GM12801 (cell line): Measurements from ENCODE around the gene PLCXD3.

ENCODE experiments used
- CTCF ChIP-seq: IDR thresholded peaks from one replicate; pipeline ENCODE4 v1.5.1; 2011; ENCODE audit warnings: control low read depth; ENCODE audit not compliant: insufficient read length; ENCODE audit errors: extremely low read depth

The PLCXD3 gene

GRCh38 chr5:41510176-41510831, at the start of gene PLCXD3:
Gene PLCXD3, minus strand, starts transcription at chr5:41510601. Its CDS starts 75 bp downstream, at chr5:41510526.
- no peak for TF ChIP-seq CTCF

- no peak for TF ChIP-seq CTCF
Observed at GRCh38 chr5:41559184-41559583, 48.8 kb upstream of the PLCXD3 start.

DNA sequence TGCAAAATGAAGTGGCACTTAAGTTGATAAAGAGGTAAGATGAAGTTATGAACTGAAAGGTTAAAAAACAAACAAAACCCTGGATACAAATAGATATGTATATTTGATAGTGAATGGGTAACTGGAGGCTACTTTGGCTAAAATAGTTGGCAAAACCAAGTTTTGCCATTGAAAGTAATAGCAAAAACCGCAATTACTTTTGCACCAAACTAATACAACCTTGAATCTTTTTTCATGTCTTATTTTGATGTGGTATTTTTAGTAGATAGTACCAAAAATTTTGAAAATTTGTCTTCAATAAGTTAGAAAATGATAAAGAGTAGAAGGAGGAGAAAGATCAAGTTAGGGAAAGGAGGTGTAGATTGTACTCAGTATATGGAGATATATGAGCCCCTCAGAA, 47.9 kb upstream of the PLCXD3 start:
- no peak for TF ChIP-seq CTCF

- TF ChIP-seq CTCF: no peak
Observed at GRCh38 chr5:41547991-41548390, 37.6 kb upstream of the PLCXD3 start.

GRCh38 chr5:41542183-41542582, 31.8 kb upstream of the PLCXD3 start:
- TF ChIP-seq CTCF: no peak

DNA sequence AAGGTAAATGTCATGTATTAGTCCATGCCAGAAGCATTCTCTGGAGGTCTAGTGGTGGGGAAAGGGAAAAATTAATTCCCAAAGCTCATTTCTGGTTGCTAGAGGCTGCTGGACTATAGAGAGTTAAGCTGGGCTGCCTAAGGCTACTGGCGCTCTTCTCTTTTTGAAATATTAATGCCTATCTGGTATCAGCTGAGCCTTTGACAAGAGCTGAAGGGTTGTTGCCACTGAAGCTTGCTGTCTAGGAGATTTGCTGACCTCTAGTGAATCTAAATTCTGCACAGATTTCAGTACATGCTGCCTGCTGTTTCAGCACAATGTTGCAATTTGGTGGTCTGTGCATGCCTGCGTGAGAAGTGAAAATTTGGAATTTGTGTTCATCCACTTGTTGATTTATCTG, 29.1 kb upstream of the PLCXD3 start:
- TF ChIP-seq CTCF: no peak

DNA sequence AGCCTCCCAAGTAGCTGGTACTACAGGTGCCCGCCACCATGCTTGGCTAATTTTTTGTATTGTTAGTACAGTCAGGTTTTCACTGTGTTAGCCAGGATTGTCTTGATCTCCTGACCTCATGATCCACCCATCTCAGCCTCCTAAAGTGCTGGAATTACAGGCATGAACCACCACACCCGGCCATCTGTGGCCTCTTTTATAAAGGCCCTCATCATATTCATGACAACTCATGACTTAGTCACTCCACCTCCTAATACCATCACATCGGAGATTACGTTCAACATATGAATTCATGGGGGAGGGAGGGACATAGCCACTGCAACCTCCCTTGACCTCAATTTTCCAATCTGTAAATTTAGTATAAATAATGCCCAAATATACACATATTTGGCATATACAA, 27.2 kb upstream of the PLCXD3 start:
- no peak for TF ChIP-seq CTCF
